GDM1 (cell line): ENCODE measurements around the gene TMEM132E.
"Not testable (repeated sequence)": the region's sequence is repeated elsewhere in the genome, so short reads cannot be mapped to it uniquely, and the experiment has no call there.

Experiments used
- DNase-seq: peaks from one replicate; lab custom pipeline; 2025; lab: John Stamatoyannopoulos, UW

Gene TMEM132E, protein sequence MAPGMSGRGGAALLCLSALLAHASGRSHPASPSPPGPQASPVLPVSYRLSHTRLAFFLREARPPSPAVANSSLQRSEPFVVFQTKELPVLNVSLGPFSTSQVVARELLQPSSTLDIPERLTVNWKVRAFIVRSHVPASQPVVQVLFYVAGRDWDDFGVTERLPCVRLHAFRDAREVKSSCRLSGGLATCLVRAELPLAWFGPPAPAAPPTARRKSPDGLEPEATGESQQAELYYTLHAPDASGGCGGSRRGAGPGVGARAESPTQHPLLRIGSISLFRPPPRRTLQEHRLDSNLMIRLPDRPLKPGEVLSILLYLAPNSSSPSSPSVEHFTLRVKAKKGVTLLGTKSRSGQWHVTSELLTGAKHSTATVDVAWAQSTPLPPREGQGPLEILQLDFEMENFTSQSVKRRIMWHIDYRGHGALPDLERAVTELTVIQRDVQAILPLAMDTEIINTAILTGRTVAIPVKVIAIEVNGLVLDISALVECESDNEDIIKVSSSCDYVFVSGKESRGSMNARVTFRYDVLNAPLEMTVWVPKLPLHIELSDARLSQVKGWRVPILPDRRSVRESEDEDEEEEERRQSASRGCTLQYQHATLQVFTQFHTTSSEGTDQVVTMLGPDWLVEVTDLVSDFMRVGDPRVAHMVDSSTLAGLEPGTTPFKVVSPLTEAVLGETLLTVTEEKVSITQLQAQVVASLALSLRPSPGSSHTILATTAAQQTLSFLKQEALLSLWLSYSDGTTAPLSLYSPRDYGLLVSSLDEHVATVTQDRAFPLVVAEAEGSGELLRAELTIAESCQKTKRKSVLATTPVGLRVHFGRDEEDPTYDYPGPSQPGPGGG (N-terminal part only)

GRCh38 chr17:34579017-34579946 lies at the start of gene TMEM132E:
TMEM132E (plus strand) TSS chr17:34579582; CDS start chr17:34581077, 1,495 bp downstream.
- no peak for DNase-seq

DNA sequence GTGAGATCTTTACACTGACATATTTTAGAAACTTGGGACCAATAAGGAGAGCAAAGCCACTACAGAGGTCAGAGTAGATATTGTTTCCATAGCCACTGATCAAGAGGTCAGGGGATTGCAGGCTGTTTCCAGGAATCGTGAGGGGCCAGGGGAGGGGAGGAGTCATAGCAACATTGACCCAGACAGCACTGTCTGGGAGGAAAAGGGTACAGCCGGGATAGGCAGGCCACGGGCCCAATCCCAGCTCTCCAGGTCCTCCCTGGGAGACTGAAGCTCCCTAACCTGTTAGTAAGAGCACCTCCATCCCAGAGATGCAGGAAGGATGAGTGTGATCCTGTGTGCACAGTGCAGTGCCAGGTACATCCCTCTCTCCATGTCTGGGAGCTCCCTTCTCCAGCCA lies 48.5 kb upstream of the TMEM132E start:
- no peak for DNase-seq

GRCh38 chr17:34532281-34533065 lies 46.9 kb upstream of the TMEM132E start:
- DNase-seq, result no peak

GRCh38 chr17:34533806-34534527 lies 45.4 kb upstream of the TMEM132E start:
- DNase-seq, result no peak

- DNase-seq, result no peak
Measured at GRCh38 chr17:34537445-34537844, 41.9 kb upstream of the TMEM132E start.

GRCh38 chr17:34538582-34538981 lies 40.8 kb upstream of the TMEM132E start:
- DNase-seq, result not testable (repeated sequence)

DNA sequence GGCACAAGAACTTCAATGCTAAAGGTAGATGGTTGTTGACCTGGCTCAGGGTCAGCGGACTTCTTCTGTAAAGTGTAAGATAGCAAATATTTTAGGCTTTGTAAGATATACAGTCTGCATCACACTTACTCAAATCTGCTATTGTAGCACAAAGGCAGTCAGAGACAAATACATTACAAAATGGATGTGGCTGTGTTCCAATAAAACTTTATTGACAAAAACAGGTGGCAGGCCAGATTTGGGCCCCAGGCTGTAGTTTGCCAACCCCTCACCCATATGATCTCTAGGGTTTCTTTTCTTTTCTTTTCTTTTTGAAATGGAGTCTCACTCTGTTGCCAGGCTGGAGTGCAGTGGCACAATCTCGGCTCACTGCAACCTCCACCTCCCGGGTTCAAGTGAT lies 39.5 kb upstream of the TMEM132E start:
- DNase-seq, result no peak

- no peak for DNase-seq
Measured at GRCh38 chr17:34542700-34543336, 36.6 kb upstream of the TMEM132E start.

GRCh38 chr17:34547453-34548063 lies 31.8 kb upstream of the TMEM132E start:
- no peak for DNase-seq

DNA sequence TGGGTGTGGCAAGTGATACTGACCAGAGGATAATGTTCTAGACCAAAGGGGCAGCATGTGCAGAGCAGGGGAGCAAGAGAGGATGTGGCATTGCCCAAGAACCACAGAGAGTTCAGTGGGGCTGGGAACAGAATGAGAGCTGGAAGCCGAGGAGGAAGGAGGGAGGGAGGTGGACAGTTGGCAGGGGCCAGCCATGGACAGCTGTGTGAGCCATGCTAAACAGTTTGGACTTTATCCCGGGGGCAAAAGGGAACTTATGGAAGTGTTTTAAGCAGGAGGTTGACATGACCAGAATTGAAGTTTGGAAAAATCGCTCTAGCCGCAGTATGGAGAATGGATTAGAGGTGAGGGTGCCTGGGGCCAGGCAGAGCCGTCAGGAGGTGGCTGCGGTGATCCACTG lies 29.4 kb upstream of the TMEM132E start:
- no peak for DNase-seq

DNA sequence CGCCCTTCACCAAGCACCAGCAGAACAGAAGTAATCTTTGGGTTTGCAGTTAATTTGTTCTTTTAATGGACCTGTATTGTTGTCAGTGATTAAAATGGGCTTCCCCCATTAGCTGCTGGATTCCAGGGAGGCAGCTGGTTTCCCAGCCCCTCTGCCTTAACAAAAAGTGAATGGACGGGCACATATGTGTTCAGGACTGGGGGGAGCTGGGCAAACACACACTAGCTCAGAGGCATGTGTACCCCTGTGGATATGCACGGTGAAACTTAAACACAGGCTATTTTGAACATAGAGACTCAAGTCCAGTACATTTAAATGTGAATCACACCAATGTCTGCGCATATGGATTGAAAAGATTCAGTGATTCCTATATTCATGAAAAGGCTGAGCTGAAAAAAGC lies 25.5 kb upstream of the TMEM132E start:
- DNase-seq, result no peak

- no peak for DNase-seq
Measured at GRCh38 chr17:34556384-34556783, 23.0 kb upstream of the TMEM132E start.

- DNase-seq, result no peak
Measured at GRCh38 chr17:34556931-34557330, 22.5 kb upstream of the TMEM132E start.

- DNase-seq, result no peak
Measured at GRCh38 chr17:34561328-34561727, 18.1 kb upstream of the TMEM132E start.

GRCh38 chr17:34562387-34562786 lies 17.0 kb upstream of the TMEM132E start:
- no peak for DNase-seq

DNA sequence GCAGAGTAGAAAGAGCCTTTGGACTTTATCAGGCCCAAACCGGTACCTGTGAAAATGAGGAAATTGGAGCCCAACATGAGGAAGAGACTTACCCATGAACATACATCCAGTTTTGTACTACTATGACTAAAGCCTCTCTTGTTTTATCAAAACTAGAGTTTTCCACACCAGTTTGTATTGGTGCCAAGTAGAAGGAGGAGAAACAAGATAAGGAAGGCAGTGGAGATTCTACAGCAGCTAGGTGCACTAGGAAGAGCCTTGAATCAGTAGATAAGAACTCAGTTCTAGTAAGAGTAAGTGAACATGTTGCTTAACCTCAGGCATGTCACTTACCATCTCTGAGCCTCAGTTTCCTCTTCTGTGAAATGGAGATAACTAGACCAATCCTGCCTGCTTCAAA lies 13.7 kb upstream of the TMEM132E start:
- DNase-seq, result no peak

- DNase-seq, result no peak
Measured at GRCh38 chr17:34566201-34566600, 13.2 kb upstream of the TMEM132E start.

GRCh38 chr17:34566873-34567272 lies 12.5 kb upstream of the TMEM132E start:
- DNase-seq, result no peak

DNA sequence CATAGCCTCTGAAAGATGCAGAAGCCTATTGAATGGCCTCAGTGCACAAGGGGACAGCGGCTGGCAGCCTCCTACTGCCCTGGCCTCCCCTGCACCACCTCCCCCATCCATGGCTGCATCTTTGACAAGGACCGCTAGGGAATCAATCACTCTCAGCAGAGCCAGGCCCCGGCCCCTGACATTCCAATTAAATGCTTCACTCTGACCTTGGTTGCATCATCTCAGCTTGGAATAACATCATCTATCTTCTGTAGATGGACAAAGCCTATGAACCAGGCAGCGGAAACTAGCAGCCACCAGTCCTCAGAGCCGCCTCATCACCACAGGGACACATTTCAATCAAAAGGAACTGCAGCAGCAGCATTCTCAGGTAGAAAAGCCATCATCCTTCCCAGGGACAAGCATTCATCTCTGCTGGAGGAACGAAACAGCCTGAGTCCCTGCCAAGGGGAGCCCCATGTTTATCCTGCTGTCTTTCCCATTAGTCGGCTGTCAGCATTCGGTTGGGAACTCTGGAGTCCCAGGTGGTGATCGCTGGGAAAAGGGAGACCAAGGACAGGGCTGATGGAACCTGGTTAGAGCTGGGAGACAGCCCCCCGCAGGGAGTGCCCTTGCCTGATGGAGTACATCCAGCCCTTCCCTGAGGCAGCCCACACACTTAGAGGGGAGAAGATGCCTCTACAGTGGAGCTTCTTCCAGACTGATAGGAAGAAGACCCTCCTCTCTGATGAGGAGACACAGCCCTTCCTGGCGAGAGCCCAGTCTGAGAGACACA lies 11.5 kb upstream of the TMEM132E start:
- DNase-seq, result no peak
